Ovary (tissue), 9 donors: ENCODE measurements around the gene OR6C68. TPM values are rescaled to one million over a fixed set of nuclear protein-coding genes. Genes with fewer than 3 reads are reported as not detected.
"Not testable (repeated sequence)": the region's sequence is repeated elsewhere in the genome, so short reads cannot be mapped to it uniquely, and the experiment has no call there.

Experiments
- DNase-seq, 5 donors: peaks; one replicate each; pipeline ENCODE4 v3.0.0-alpha.2; 2019 to 2020
- H3K27ac ChIP-seq, 2 donors: fragments of 200-600 bp; one replicate each; pipeline versions ENCODE4 v1.5.1 to v1.8.0; 2019 to 2022
- H3K27me3 ChIP-seq: fragments of 200-600 bp; one replicate; pipeline ENCODE4 v1.8.0; 2022
- H3K36me3 ChIP-seq: fragments of 200-600 bp; sonication (generic); one replicate; pipeline ENCODE4 v1.5.1; 2019
- H3K4me1 ChIP-seq: one replicate; pipeline ENCODE4 v1.8.1; 2013; ENCODE audit warnings: mild to moderate bottlenecking, moderate library complexity; ENCODE audit not compliant: insufficient read depth
- H3K4me3 ChIP-seq: fragments of 200-600 bp; sonication (generic); one replicate; pipeline ENCODE4 v1.5.1; 2017
- H3K9me3 ChIP-seq, 2 donors: fragments of 200-600 bp in 1 of 2; sonication (generic) in 1 of 2; one replicate each; pipeline versions ENCODE4 v1.5.1 to v1.8.1; 2013 to 2019; ENCODE audit warnings: mild to moderate bottlenecking in 1 of 2, moderate library complexity in 1 of 2
- CTCF ChIP-seq, 3 donors: fragments of 450-650 bp in 2 of 3; fragments of 200-600 bp in 1 of 3; IDR thresholded peaks; one replicate each; pipeline versions ENCODE4 v1.5.1 to v1.8.0; 2016 to 2022; ENCODE audit warnings: antibody characterized with exemption in 3 of 3, mild to moderate bottlenecking in 1 of 3
- EP300 ChIP-seq: sonication (generic); formaldehyde crosslinking; IDR thresholded peaks from one replicate; pipeline ENCODE4 v1.6.1; 2017; ENCODE audit warnings: antibody characterized with exemption
- POLR2A ChIP-seq: fragments of 450-650 bp; IDR thresholded peaks from one replicate; pipeline ENCODE4 v1.6.1; 2017; ENCODE audit warnings: antibody characterized with exemption, mild to moderate bottlenecking, moderate library complexity
- WGBS, 3 donors: extraction: QIAGEN DNeasy Blood & Tissue Kit in 1 of 3; methylation state at CpG; one replicate each; pipeline versions ENCODE4 v1.1.5 to v1.1.7; 2013 to 2017; 5-methylcytosine and 5-hydroxymethylcytosine counted together
- intact Hi-C, 4 donors: fragments of 100-400 bp; cut with DNase I; formaldehyde crosslinking; loops; one replicate each; pipeline versions ENCODE4 v1.11.0 to v1.15.1; 2022 to 2023
- polyA plus RNA-seq, 2 donors: library from polyadenylated mRNA; stranded (reverse); fragments of 200-250 nt in 1 of 2; fragments of 350-450 nt in 1 of 2; fragmentation: Illumina TruSeq in 1 of 2; extraction: RNeasy Lipid Tissue Mini Kit (QIAGEN cat#74804) in 1 of 2; gene quantifications; one replicate each; pipeline ENCODE4 v1.2.3, GENCODE V29; 2013 to 2014
- total RNA-seq, 7 donors: library from RNA; depleted of rRNA in 2 of 7; stranded (reverse); fragments of >200 nt in 2 of 7; fragmentation: NEBNext Ultra II Directional in 3 of 7; extraction: Animal tissue kit (Norgen Biotek cat#: 25700) in 3 of 7; gene quantifications; one replicate each; pipeline versions ENCODE4 v1.1.0 to v1.2.4, GENCODE V29; 2016 to 2023
- donor health status: DM: no; HTN: no; CAD: no; lungs with moderate emphysema.
- donor health status: DM: no; HTN: no; CAD: no.
- donor health status: Bipolar disorder and iron deficiency.
- donor health status: DM: yes; HTN: yes; CAD: no.
- donor health status: DM: no; HTN: no; CAD: no.
- donor health status: DM: yes; HTN: yes; CAD: no.

OR6C68 gene
- total and polyA plus RNA-seq, 9 donors: not detected

- WGBS, 3 donors: 70 to 86% (median 73%) methylated on average over 1 of the region's 1 CpG
These were observed 19.9 kb upstream of the OR6C68 start for GRCh38 chr12:55472264-55472663.

GRCh38 chr12:55479136-55479535 lies 13.0 kb upstream of the OR6C68 start:
- intact Hi-C loops, DNase-seq, H3K4me3 ChIP-seq, H3K27ac ChIP-seq, H3K27me3 ChIP-seq, H3K4me1 ChIP-seq, H3K9me3 ChIP-seq, H3K36me3 ChIP-seq: not testable (repeated sequence)
- 91 to 100% (median 100%) methylated on average over 3 to 29 of the region's 29 CpGs for WGBS, 3 donors

More at GRCh38 chr12:55472264-55472663, 19.9 kb upstream of the OR6C68 start:
- no peaks in the 10 kb centered on the region for H3K36me3 ChIP-seq
- no peaks in the 10 kb centered on the region for H3K27me3 ChIP-seq
- intact Hi-C loops: no loop called here
- H3K27ac ChIP-seq: no peak overlapping the region
- H3K4me3 ChIP-seq: no peak overlapping the region
- TF ChIP-seq POLR2A: no peak
- no peaks in the 10 kb centered on the region for H3K9me3 ChIP-seq
- no peaks in the 10 kb centered on the region for H3K4me1 ChIP-seq
- no peak for DNase-seq

- H3K36me3 ChIP-seq, H3K27me3 ChIP-seq, H3K9me3 ChIP-seq, DNase-seq, H3K4me3 ChIP-seq, H3K27ac ChIP-seq, H3K4me1 ChIP-seq, intact Hi-C loops: not testable (repeated sequence)
- WGBS, 3 donors: 63 to 79% (median 73%) methylated on average over 11 to 13 of the region's 13 CpGs
These were observed 7.9 kb upstream of the OR6C68 start for GRCh38 chr12:55484284-55484683.

- H3K36me3 ChIP-seq: no peaks in the 10 kb centered on the region
- H3K4me3 ChIP-seq: no peak overlapping the region
- no peaks in the 10 kb centered on the region for H3K9me3 ChIP-seq
- intact Hi-C loops: no loop called here
- 75 to 80% (median 79%) methylated on average over 5 of the region's 5 CpGs for WGBS, 3 donors
- no peaks in the 10 kb centered on the region for H3K27me3 ChIP-seq
- no peaks in the 10 kb centered on the region for H3K4me1 ChIP-seq
- TF ChIP-seq POLR2A (no peak), EP300 (no peak), CTCF (IDR thresholded peaks at IDR 0.05) (no peak)
- H3K27ac ChIP-seq: no peak overlapping the region
- DNase-seq: no peak
These were observed 3.3 kb downstream of the OR6C68 start for GRCh38 chr12:55495490-55495889.

GRCh38 chr12:55499231-55499630 lies 7.1 kb downstream of the OR6C68 start:
- H3K4me1 ChIP-seq: no peaks in the 10 kb centered on the region
- no peaks in the 10 kb centered on the region for H3K36me3 ChIP-seq
- H3K27ac ChIP-seq: no peak overlapping the region
- 69 to 88% (median 72%) methylated on average over 4 of the region's 4 CpGs for WGBS, 3 donors
- intact Hi-C loops: no loop called here
- no peak overlapping the region for H3K4me3 ChIP-seq
- no peaks in the 10 kb centered on the region for H3K9me3 ChIP-seq
- TF ChIP-seq EP300: no peak
- TF ChIP-seq POLR2A: no peak
- no peak for TF ChIP-seq CTCF (IDR thresholded peaks at IDR 0.05)
- no peak for DNase-seq
- no peaks in the 10 kb centered on the region for H3K27me3 ChIP-seq

- DNase-seq: no peak
- H3K9me3 ChIP-seq: no peaks in the 10 kb centered on the region
- H3K27ac ChIP-seq: no peak overlapping the region
- WGBS, 3 donors: 6 to 9% (median 6%) methylated on average over 2 of the region's 2 CpGs
- no peak overlapping the region for H3K4me3 ChIP-seq
- no peaks in the 10 kb centered on the region for H3K4me1 ChIP-seq
- intact Hi-C loops: no loop called here
- TF ChIP-seq POLR2A: no peak
- TF ChIP-seq EP300: no peak
- no peak for TF ChIP-seq CTCF (IDR thresholded peaks at IDR 0.05)
- H3K36me3 ChIP-seq: no peaks in the 10 kb centered on the region
- H3K27me3 ChIP-seq: no peaks in the 10 kb centered on the region
These were observed 7.7 kb downstream of the OR6C68 start for GRCh38 chr12:55499810-55500252.
